ENCODE results near the gene NDST4.

GRCh38 chr4:115152081-115152480 is 38.7 kb upstream of the NDST4 start:
- no peak for TF ChIP-seq POLR2A (IDR thresholded peaks at IDR 0.05)
- TF ChIP-seq CTCF (IDR thresholded peaks at IDR 0.05), result no peak
- TF ChIP-seq POLR2AphosphoS5 (IDR thresholded peaks at IDR 0.05), result no peak
